ENCODE results near the gene SVEP1.
"Not testable (repeated sequence)": the region's sequence is repeated elsewhere in the genome, so short reads cannot be mapped to it uniquely, and the experiment has no call there.

SVEP1 gene

DNA sequence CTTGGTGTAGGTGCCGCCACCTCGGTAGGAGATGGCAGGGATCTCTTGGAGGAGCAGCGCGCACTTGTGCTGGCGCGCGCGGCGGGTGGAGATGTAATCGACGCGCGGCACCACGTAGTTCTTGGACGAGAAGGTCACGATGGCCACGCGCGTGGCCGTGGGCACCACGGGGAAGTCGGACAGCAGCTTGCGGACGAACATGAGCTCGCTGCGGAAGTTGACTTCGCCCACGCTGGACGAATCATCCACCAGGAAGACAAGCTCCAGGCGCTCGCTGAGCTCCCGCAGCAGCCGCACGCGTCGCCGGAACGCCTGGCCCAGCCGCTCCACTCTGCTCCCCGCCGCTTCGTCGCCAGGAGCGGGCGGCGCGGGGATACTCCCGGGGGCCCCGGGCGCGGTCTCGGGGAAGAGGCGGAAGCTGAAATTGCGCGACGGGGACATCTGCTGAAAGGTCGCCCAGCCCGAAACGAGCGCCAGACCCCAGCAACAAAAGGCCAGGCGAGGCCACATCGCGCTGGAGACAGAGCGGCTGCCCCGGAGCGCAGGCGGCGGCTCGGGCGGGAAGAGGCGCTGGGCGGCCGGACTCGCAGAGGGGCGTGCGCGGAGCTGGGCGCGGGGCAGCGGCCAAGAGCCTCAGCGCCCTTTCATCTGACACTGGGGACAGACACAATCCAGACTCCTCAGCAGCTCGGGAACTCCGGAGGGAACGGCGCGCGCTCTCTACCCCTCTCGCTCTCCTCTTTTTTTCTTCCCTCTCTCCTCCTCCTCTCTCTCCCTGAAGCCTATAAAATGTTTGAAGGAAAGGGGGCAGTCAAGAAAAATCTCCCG is at the start of gene SVEP1:
SVEP1 (minus strand) TSS at position 708 of the 828 bp plus-strand sequence; CDS start at position 510, 198 bp downstream.
- DNase-seq (ENCODE audit: low read depth, low spot score): no peak

DNA sequence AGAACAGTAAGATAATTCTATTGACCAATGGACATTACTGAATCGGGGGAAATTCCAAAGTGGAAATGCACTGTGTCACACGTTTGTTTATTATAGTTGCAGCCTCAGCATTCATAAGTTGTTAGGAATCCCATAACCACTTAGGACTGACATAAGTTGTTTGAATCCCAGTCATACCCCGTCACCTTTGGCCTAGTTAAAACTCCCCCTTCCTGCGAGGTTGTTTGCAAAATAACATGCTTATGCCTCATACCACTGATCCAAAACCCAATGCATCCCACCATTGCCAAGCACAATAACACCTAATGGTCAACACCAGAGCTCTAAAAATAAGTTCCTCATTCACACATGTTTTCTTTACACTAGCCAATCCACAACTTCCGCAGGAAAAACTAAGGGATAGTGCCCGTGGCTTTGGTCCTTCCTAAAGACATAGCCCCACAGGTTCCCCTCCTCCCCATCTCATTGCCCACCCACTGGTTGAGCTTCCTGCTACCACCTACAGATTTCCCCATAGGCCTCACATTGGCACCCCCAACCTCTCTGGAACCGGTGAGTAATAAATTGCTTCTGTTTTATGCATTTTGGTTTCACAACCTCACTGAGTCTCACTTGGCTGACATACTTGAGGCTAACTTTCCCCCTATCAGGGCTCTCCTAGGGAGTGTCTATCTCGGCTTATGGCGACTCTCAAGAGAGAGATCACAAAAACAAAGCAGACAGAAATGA is 46.7 kb upstream of the SVEP1 start:
- no peak for DNase-seq (ENCODE audit: low read depth, low spot score)

DNA sequence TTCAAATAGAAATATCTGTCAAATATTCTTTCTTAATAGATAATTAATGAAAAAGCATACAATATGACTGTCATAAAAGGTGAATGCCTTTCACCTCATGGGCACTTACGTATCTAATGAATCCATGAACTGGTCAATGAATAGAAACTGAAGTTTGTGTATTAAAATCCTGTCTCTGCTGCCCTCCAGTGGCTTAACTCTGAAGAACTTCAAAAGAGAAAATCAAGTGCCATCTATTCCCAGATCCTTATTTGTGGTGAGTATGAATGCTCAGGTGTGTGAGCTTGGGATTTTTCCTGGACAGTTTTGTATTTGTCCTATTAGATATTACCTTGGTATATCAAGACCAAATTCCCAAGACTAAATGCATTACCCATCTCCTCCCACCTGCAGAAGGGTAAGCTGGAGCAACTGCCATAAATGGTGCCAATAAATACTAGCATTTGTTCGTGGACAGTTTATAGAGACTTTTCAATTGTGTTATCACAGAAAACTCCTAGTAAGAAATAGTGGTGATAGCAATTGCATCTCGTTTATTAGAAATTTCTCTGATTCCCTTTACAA is 44.0 kb upstream of the SVEP1 start:
- no peak for DNase-seq (ENCODE audit: low read depth, low spot score)

DNA sequence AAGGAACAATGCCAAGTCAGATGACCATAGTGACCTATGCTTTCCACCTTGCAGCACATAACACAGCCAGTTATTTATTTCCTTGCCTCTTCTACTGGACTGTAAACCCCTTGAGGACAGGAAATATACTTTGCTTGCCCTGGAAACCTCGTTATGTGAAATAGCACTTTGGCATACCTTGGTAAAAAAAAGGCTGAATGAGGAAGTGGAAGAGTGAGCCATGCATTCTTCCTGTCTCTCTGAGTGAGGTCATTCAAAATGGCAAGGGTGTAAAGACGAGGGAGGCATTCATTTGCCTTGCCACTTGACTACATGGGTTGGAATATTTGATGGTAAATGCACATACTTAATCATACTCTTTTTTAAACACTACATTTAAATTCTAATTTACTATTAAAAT is 42.8 kb upstream of the SVEP1 start:
- DNase-seq (ENCODE audit: low read depth, low spot score): no peak

DNA sequence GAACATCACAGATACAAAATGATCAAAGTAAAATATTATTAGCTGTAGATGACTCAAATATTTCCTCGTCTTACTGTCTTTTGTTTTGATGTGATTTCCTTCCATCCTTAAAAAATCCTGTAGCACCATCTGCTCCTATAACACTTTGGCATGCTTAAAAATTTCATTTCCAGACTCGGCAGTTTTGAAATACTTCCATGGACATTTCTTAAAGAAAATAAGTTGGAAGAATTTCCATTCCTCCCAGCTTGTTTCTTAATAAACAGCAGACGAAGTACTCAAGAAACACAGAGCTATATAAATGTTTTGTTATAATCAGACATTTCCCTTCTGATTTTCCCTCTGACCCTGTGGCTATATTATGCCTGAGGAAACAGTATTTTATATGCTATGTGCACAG is 41.2 kb upstream of the SVEP1 start:
- no peak for DNase-seq (ENCODE audit: low read depth, low spot score)

DNA sequence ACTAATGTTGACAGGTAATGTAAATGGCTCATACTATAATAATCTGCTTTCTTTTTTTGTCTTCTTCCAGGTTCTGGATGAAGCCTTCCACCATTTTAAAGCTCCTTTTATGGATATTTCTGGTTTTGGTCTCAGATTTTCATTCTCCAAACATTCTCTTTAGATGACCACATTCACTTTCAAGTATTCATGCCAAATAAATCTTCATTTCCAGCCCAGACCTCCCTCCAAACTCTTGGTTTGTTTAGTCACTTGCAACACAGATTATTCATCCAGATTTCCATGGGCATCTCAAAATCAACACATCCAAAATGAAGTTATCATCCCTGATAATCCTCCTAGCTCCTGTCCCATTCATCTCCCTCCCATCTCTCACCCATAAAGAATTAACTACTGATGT is 40.3 kb upstream of the SVEP1 start:
- no peak for DNase-seq (ENCODE audit: low read depth, low spot score)

DNA sequence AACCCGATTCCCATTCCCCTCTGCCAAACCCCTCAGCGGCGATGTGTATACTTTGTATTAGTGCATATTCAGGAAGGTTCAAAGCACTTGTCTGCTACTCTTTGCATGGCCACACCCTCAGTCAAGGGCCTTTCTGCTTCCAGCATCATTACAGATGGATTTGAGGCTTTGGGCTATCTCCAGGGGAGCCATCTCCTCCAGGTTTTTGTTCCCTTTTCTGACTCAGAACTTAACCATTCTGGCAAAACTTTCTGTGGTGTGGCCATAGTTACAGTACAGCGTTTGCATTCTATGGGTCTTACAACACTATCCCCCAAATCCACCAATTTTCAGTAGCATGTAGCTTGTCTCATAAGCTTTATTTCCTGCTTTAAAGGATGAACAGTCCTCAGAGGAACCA is 36.0 kb upstream of the SVEP1 start:
- no peak for DNase-seq (ENCODE audit: low read depth, low spot score)

DNA sequence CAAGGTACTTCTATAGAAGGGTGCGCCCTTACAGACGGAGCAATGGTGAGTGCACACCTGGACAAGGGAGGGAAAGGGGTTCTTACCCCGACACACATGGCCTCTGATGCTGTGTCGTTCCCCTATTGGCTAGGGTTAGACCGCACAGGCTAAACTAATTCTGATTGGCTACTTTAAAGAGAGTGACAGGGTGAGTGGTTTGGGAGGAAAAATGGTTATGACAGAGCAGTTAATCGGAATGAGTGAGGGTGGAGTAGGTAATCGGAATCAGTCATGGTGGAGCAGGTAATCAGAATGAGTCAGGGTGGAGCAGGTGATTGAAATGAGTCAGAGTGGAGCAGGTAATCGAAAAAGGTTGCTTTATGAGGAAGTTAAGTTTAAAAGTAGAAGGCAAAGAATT is 35.0 kb upstream of the SVEP1 start:
- not testable (repeated sequence) for DNase-seq (ENCODE audit: low read depth, low spot score)

DNA sequence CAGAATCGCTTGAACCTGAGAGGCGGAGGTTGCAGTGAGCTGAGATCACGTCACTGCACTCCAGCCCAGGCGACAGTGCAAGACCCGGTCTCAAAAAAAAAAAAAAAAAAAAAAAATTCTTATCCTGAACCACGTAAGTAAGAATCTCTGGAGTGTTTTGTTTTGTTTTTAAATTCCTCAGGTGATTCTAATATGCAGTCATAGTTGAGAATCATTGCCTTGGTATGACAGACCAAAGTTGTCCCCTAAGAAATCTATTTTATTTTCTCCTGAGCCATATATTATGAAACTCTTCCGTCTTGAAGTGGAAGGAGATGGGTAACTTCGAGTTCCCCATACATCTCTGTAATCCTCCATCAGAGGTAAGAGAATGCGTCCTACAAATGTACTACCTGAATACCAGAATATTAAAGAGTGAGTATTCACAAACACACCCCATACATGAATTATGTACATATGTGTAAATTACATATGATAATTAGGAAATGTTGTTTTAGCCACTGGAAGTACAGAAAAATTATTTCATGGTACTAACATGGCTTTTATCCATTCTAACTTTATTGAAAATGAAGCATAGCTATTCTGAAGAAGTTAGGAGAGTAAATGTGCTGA is 26.7 kb upstream of the SVEP1 start:
- no peak for DNase-seq (ENCODE audit: low read depth, low spot score)

DNA sequence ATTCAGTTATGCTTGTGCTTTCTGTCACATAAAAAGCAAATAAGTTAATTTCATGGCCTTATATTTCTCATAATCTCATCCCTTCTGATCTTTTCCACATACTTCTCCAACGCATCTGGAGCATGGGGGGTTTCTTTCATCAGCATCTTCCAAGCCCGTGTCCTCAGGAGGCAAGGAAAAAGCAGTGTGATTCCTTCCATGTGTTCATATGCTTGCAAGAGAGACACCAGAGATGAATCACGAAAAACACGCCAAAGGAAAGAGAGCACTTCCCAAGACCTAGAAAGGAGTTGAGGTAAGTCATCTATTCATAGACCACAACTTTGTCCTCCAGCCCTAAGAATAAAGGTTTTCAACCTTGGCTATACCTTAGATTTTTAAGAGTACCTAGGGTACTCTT is 26.0 kb upstream of the SVEP1 start:
- no peak for DNase-seq (ENCODE audit: low read depth, low spot score)

DNA sequence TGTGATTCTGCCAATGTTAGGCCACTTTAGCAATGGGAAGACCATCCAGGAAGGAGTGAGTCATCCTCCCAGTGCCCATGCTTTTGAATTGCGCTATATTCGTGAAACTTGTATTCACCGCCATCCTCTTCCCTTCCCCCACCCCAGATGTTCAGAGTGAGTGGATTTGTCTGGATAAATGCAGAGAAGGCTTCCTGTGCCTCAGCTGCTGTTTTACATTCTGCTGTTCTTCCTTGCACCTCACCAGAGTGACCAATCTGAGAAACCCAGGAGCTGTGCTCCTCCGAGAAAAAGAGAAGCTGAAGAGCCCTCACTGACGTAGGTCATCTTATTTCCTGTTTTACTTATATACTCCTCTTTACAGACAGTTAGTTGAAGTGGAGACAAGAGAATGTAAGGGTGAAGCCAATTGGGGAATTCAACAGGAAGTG is 24.6 kb upstream of the SVEP1 start:
- DNase-seq (ENCODE audit: low read depth, low spot score): no peak

DNA sequence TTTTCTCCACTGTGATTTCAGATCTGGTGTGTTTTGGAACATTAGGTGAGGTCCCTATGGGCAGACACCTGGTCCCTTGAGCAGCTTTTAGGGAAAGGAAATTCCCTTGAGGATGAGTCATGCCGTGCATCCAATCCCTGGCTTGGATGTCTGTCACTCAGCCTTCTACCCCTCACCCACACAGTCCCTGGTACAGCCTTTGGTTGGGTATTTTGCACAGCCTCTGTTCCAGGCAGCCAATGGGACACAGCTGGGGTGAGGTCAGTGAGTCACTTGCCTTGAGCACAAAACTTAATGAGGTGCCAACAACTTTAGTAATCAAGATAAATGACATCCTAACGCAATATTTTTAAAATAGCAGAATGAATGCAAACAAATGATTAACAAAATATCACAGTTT is 22.7 kb upstream of the SVEP1 start:
- no peak for DNase-seq (ENCODE audit: low read depth, low spot score)

DNA sequence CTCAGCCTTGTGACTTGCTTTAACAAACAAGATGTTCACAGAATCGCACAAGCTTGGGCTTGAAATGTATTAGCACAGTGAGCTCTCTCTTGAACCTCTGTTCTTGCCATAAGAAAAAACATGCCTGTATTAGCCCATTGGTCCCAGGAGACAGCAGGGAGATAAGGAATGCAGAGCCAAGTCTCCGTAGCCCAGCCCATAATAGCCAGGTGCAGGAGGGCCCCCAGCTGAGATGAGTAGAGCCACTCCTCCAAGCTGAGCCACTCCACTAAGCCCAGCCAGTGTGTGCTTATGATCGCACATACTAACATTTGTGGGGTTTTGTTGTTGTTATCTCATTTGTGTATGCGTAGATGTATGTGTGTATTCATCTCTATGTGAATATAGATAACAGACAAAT is 21.6 kb upstream of the SVEP1 start:
- DNase-seq (ENCODE audit: low read depth, low spot score): no peak

DNA sequence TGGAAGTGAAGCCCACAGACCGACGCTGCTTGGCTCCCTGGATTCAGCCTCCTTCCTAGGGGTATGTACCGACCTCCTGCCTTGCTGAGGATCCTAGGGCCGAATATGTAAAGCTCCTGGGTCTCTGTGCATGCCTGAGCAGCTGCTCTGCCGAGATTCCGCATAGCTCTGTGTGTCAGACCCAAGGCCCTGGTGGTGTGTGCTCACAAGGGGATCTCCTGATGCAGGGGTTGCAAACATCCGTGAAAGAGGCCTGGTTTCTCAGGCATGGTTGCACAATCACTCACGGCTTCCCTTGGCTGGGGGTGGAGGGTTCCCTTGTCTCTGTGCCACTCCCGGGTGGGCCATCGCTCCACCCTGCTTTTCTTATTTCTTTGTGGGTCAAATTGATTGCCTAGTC is 19.9 kb upstream of the SVEP1 start:
- DNase-seq (ENCODE audit: low read depth, low spot score): no peak

DNA sequence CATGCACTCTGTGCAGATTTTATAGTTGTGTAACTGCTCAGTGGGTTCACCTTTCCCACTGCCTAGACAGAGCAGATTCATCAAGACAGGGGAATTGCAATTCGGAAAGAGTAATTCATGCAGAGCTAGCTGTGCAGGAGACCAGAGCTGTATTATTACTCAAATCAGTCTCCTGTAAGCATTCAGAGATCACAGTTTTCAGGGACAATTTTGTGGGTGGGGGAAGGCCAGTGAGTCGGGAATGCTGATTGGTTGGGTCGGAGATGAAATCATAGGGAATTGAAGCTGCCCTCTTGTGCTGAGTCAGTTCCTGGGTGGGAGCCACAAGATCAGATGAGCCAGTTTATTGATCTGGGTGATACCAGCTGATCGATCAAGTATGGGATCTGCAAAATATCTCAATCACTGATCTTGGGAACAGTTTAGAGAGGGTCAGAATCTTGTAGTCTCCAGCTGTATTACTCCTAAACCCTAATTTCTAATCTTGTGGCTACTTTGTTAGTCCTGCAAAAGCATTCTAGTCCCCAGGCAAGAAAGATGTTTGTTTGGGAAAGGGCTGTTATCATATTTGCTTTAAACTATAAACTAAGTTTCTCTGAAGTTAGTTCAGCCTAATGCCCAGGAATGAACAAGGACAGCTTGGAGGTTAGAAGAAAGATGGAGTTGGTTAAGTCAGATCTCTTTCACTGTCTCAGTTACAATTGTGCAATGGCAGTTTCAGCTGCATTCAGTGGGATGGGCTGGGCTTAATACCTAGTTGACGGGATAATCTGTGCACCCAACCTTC is 12.7 kb upstream of the SVEP1 start:
- DNase-seq (ENCODE audit: low read depth, low spot score): no peak

DNA sequence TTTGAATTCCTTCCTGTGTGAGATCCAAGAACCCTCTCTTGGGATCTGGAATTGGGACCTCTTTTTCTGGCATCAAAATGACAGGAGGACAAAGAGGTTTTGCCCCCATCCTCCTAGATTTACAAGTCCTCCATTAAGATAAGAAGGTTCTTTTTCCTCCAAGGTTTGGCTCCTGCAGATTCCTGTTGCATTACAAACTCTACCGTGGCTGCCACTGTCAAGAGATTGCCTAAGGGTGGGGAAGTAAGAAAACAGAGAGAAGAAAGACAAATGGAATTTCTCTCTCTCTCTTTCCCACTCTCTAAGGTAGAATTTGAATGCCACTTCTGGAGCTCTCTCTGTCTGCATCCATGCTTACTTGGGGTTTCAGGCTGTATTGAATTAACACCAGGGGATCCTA is 12.0 kb upstream of the SVEP1 start:
- DNase-seq (ENCODE audit: low read depth, low spot score): no peak

DNA sequence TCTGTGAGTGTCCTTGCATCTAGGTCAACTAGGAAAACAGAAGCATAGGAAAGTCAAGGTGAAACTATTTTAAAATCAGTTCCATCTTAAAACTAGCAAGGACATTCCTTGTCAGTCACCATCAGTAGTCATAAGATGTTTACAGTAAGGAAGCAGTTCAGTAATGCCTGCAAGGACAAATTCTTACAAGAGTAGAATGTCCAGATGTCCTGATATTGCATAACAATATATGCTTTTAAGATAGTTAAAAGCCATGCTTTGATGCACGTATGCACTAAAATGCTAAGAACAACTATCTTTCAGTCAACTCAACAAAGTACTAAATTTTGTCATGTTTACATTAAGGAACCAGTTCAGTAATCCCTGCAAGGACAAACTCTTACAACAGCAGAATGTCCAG is 11.3 kb upstream of the SVEP1 start:
- DNase-seq (ENCODE audit: low read depth, low spot score): no peak

DNA sequence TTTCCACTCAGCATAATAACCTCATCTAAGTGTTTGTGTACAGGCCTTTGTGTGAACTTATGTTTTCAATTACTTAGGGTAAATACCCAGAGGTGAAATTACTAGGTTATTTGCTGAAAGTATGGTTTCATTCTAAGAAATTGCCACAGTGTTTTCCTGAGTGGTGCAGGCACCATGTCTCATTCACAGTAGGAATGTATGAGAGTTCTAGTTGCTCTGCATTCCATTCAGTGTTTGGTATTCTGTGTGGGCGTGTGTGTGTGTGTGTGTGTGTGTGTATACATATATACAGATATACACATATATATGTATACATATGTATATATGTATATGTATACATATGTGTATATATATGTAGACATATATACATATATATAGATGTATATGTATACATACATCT is 8.8 kb upstream of the SVEP1 start:
- no peak for DNase-seq (ENCODE audit: low read depth, low spot score)

DNA sequence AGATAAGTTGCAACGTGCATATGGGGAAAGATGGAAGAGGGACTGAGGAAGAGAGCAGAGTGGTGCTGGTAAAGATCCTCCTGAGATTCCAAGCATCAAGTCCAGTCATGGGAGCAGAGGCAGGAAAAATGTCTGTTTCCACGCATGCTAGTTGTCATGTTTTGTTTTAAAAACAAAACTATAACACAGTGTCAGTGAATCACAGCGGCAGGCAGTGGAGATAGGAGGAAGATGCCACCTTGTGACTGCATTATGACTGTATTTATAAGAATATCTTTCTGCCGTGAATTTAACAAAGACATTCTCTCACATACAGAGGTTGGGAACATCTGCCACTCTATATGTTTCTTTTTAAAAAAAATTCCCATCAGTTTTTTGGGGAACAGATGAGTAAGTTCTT is 3.7 kb upstream of the SVEP1 start:
- no peak for DNase-seq (ENCODE audit: low read depth, low spot score)

DNA sequence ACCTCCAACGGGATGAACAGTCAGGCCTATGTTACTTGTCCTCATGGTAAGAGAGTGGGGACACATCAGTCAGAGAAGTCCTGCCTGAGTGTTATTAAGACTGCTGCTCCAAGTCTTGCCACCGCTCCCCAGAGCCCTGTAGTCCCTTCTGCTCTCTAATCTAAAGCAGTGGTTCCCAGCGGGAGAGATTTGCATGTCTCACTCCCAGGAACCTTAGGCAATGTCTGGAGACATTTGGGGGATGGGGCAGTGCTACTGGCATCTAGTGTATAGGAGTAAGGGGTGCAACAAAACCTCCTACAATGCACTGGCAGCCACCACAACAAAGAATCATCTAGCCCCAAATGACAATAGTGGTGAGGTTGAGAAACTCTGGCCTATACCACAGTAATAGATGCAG is 2.6 kb upstream of the SVEP1 start:
- no peak for DNase-seq (ENCODE audit: low read depth, low spot score)

DNA sequence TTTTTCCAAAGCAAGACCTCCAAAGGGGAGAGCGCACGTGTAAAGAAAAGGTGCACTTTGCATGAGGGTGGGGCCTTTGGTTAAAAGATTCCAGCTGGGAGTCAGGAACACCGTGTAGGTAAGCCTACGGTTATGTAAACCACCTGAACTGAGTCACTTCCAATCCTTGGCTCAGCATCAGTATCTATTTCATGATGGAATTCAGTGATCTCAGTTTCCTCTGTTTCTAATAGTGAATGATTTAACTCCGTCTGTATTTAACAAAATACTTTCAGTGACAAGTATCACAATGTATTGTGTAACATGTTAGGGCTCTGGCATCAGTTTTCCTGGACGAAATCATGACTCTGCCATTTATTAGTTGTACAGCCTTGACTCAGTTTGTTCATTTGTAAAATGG is 1.3 kb upstream of the SVEP1 start:
- DNase-seq (ENCODE audit: low read depth, low spot score): no peak

DNA sequence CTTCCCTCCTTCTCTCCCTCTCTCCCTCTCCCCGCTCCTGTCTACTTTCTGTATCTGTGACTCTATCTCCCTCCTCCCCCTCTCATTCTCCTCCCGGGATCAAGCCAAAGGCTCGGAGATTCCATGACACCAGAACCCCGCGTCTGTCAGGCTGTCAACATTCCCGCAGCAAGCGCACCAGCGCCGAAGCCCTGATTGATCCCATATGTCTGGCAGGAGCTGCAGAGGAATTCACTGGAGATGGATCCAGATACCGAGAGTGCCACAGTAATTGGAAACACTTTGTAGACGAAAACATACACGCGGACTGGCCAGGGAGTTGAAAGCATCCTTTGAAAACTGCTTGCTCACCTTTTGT is 300 bp upstream of the SVEP1 start:
- DNase-seq (ENCODE audit: low read depth, low spot score): no peak
